HAP-1 (cell line): Measurements from ENCODE around the gene TMEM186.
A peak's percentile ranks its signal among the peaks of the same experiment; 100 is the strongest.

Experiments
- DNase-seq, 2 experiments: peaks; one replicate each; pipeline ENCODE4 v3.0.0-alpha.2; 2016 to 2020; ENCODE audit warnings: low spot score in 2 of 2
- H3K27me3 ChIP-seq: fragments of 250-450 bp; sonication (Bioruptor Pico); 2 replicates; pipeline ENCODE4 v1.5.1; 2020; ENCODE audit warnings: low read depth, mild to moderate bottlenecking, moderate library complexity
- H3K36me3 ChIP-seq: fragments of 250-450 bp; sonication (Bioruptor Pico); replicated peaks from 2 replicates; pipeline ENCODE4 v1.5.1; 2020; ENCODE audit warnings: mild to moderate bottlenecking
- H3K4me1 ChIP-seq: fragments of 250-450 bp; sonication (Bioruptor Pico); 2 replicates; pipeline ENCODE4 v1.5.1; 2020; ENCODE audit warnings: mild to moderate bottlenecking
- H3K4me3 ChIP-seq: fragments of 250-450 bp; sonication (Bioruptor Pico); 2 replicates; pipeline ENCODE4 v1.5.1; 2020; ENCODE audit warnings: mild to moderate bottlenecking, moderate library complexity
- H3K9me3 ChIP-seq: fragments of 250-450 bp; sonication (Bioruptor Pico); 2 replicates; pipeline ENCODE4 v1.5.1; 2020; ENCODE audit warnings: mild to moderate bottlenecking, moderate library complexity
- in situ Hi-C: fragments of 300-500 bp; cut with MboI; formaldehyde crosslinking; loops from 3 replicates; pipeline ENCODE4 v1.14.3; 2020; ENCODE audit warnings: low sequenced_read_pairs, inconsistent platforms, mixed read lengths

Gene TMEM186

DNA sequence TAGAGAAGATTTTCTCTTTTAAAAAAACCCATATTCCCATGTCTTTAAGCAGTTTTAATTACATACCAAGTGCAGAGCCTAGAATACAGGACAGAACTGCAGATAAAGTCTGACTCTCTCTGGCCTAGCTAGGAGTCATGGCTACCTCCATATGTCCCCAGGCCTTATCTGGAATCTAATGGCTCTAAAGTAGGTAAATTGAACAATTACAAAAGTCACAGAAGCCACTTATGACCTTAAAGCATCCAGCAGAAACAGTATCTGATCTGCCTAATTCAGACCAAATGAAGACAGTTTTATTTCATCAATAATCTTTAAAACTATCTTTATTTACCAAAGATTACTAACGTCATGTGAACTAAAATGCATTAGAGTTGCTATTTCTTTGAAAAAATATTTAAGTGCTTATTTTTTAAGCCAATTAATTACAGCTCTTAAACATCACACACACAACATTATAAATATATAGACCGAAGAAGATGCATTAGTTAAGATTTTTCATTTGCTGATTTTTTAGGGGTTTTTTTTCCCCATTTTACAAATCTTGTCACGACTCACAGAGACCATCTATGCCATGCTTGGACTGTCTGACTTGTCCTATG lies 28.9 kb upstream of the TMEM186 start:
- DNase-seq, result no peak
- Histone ChIP-seq H3K4me3 (no peak overlapping the region), H3K4me1 (peaks cover 4% of the 10 kb centered on the region), H3K9me3 (no peaks in the 10 kb centered on the region), H3K27me3 (no peaks in the 10 kb centered on the region), H3K36me3 (peaks cover 62% of the 10 kb centered on the region)
- in situ Hi-C loops, result no loop called here

DNA sequence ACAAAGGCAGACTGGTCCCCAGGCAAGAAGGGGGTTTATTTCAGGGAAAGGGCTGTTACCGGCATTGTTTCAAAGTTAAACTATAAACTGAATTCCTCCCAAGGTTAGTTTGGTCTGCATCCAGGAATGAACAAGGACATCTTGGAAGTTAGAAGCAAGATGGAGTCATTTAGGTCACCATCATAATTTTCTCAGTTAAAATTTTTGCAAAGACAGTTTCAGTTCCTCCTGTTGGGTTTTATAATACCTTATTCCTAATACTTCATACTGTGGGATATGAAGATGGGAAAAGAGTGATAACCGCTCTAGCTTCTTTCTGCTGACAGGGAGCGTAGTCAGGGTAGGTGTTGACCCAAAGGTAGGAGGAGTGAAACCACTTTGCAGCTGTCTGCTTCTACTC lies 25.0 kb upstream of the TMEM186 start:
- Histone ChIP-seq H3K9me3 (no peaks in the 10 kb centered on the region), H3K4me1 (peaks cover 10% of the 10 kb centered on the region), H3K4me3 (no peak overlapping the region), H3K27me3 (no peaks in the 10 kb centered on the region), H3K36me3 (peaks cover 66% of the 10 kb centered on the region)
- in situ Hi-C loops, result no loop called here
- no peak for DNase-seq

DNA sequence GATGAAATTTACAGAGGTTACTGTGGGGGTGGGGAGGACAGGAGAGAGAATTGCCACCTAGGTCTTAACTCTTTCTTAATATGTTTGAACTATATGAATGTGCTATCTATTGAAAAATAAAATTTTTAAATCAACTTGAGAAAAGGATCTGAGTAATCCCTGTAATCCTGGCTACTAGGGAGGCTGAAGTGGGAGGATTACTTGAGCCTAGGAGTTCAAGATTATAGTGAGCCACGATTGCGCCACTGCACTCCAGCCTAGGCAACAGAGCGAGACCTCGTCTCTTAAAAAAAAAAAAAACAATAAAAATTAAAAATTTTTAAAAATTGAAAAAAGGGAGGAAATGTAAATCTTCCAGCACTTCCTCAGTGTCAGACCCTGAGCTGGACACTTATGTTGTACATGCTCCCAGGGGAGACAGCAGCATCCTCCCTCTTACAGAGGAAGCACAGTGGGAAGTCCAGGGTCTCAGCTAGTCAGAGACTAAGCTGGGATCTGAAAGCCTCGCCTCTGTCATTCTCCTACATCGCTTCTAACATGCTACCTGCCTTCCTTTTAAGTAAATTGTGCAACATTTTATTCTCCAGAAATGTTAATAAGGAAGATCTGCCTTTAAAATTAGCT lies 22.1 kb upstream of the TMEM186 start:
- Histone ChIP-seq H3K36me3 (peaks cover 84% of the 10 kb centered on the region), H3K4me1 (peaks cover 10% of the 10 kb centered on the region), H3K4me3 (no peak overlapping the region), H3K9me3 (no peaks in the 10 kb centered on the region), H3K27me3 (no peaks in the 10 kb centered on the region)
- in situ Hi-C loops, result no loop called here
- DNase-seq, result peak in 1 of 2 experiments; percentile 40

DNA sequence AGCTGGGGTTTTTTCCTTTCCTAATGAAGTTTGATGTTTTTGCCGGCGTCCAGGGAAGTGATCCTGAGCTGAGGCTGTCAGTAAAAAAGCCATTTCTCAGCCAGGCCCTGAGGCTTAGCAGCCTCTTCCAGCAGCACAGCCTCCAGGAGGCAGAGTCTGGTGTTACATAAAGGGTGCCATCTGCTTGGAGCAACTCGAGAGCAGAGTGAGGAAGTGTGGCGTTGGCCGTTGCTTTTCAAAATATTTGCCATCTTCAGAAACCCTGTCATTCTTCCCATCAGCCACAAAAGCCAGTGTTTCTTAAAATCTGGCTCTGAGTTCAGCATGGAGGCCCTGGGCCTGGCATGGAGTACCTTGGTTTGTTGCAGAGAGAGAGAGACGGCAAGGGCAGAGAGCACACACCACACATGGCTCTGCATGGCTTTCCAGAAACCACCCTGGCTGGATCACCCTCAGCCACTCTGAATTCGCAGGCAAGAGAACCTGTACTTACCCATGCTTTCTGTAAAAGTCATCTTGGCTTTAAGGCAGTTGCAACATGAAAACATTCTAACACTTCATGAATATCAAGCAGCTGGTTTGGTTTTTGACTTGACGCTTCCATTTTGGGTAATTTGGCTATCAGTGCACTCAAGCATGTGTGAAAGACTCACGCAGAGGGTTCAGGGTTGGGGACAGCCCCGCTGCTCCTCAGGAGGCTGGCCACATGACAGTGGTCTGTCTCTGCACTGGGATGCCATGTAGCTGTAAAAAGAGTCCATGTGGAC lies 21.2 kb upstream of the TMEM186 start:
- H3K36me3 ChIP-seq, result peaks cover 82% of the 10 kb centered on the region
- peaks cover 10% of the 10 kb centered on the region for H3K4me1 ChIP-seq

DNA sequence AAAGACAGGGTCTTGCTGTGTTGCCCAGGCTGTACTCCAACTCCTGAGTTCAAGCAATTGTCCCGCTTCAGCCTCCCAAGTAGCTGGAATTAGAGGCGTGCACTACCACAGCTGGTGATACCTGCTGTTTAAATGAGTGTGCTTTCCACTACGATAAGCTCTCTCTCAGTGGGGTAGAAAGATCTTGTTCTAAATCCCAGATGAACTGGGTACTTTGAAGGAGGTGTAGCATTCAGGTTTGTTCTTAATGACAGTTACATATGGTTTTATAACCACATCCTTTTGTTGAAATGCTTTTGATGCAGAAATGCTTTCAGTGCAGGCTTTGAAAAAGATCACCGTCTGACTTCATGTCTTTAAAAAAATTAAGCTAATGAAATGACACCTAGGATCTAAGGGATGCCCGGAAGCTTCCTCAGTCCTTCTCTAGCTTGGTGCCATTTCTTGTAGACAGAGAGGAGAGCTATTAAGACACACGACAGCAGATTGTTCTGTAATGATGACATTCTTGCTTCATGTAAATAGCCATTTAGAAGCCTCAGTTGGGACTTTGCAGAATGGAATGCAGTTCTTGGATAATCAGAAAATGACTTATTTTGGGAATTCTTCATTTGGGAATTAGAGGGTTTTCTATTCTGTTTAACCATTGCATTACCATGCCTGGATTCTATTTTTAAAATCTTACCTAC lies 19.7 kb upstream of the TMEM186 start:
- Histone ChIP-seq H3K36me3 (peaks cover 86% of the 10 kb centered on the region), H3K9me3 (no peaks in the 10 kb centered on the region), H3K4me1 (peaks cover 10% of the 10 kb centered on the region), H3K27me3 (no peaks in the 10 kb centered on the region), H3K4me3 (no peak overlapping the region)
- in situ Hi-C loops, result no loop called here
- DNase-seq, result no peak

More for the DNA sequence above, 21.2 kb upstream of the TMEM186 start:
- in situ Hi-C loops, result no loop called here
- Histone ChIP-seq H3K4me3 (no peak overlapping the region), H3K27me3 (no peaks in the 10 kb centered on the region), H3K9me3 (no peaks in the 10 kb centered on the region)
- no peak for DNase-seq

DNA sequence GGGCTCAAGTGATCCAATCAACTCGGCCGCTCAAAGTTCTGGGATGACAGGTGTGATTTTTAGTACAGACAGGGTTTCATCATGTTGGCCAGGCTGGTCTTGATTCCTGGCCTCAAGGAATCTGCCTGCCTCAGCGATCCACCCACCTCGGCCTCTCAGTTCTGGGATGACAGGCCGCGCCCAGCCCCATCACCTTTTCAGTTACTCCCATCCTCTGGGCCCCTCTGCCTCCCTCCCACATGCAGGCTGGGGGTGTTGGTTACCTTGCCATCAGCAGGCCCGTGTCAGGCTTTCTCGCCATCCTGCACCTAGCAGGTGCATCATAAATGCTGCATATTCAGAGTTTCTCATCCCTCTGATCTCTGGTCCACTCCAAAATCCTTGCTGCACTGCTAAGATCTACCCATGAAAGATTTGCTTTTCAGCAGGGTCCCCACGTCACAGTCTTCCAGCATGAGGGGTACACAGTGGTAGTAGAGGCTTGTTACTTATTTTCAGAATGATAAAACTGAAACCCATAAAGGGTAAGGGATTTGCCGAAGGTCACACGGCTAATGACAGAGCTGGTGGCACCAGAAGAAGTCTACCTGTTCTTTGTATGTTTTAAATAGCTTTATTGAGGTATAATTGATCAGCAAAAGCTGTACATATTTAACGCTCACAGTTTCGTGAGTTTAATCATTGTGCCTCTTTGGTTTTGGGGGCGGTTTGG lies 16.8 kb upstream of the TMEM186 start:
- Histone ChIP-seq H3K4me1 (peaks cover 9% of the 10 kb centered on the region), H3K9me3 (no peaks in the 10 kb centered on the region), H3K36me3 (peaks cover 93% of the 10 kb centered on the region), H3K27me3 (no peaks in the 10 kb centered on the region), H3K4me3 (no peak overlapping the region)
- DNase-seq, result no peak
- in situ Hi-C loops, result no loop called here

DNA sequence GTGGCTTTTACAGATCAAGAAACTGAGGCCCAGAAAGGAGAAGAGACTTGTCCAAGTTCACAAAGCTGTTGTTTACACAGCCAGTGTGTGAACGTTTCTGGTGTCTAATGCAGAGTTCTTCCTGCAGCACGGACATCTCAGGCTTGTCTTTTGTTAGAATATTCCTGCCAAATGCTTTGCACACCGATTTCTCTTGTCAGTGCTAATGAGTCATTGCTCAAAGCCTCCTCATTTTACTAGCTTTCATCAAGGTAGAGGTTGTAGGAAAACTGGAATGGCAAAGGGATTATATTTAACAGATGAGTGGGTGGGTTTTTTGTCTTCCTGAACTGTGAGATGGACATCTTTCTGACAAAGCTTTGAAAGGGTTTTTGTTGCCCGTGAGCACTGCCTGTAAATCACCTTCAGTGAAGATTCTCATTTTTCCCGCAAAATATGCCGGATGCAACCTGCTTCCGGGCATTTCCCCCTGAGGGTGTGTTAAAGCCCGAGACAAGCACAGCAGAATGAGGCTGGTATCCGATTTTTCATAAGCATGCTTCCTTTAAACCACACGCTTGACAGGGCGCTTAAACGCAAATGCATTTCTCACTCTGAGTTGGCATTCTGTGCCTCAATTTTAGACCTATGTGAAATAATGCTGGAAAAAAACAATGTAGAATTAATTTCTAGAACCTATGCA lies 14.9 kb upstream of the TMEM186 start:
- no peak for DNase-seq
- Histone ChIP-seq H3K9me3 (no peaks in the 10 kb centered on the region), H3K36me3 (peaks cover 95% of the 10 kb centered on the region), H3K4me3 (no peak overlapping the region), H3K4me1 (no peaks in the 10 kb centered on the region), H3K27me3 (no peaks in the 10 kb centered on the region)
- in situ Hi-C loops, result no loop called here

DNA sequence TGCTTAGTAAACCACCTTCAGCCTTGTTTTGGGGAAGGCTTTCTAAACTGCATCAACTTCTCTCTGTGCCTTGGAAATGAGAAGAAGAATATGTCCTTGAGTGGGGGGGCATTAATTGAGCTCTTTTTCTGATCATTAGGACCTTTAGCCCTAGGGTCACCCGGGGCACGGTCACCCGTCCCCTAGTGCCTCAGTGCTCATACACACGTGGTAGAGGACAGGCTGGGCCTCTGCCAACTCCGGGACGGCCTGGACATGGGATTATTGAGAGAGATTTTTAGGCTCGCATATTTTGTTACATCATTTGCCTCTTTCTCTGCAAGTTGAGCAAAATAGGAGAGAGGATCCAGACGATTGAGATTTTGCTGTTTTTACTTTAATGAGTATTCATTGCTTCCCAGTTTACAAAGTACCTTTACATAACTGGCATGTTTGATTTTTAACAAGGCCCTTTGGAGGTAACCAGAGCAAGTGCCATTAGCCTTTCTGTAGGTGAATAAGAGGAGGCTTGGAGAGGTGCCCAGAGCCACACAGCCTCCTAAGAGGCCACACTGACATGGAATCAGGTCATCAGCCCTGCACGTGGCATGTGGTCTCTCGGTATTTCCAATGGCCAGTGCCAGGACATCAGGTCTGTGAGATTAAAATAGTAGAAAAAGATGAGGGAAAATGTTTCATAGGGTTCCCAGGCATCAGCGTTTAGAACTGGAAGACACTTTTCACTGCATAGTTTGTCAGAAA lies 11.3 kb upstream of the TMEM186 start:
- in situ Hi-C loops, result no loop called here
- Histone ChIP-seq H3K4me3 (no peak overlapping the region), H3K4me1 (no peaks in the 10 kb centered on the region), H3K27me3 (no peaks in the 10 kb centered on the region), H3K36me3 (peaks cover 96% of the 10 kb centered on the region), H3K9me3 (no peaks in the 10 kb centered on the region)
- no peak for DNase-seq

DNA sequence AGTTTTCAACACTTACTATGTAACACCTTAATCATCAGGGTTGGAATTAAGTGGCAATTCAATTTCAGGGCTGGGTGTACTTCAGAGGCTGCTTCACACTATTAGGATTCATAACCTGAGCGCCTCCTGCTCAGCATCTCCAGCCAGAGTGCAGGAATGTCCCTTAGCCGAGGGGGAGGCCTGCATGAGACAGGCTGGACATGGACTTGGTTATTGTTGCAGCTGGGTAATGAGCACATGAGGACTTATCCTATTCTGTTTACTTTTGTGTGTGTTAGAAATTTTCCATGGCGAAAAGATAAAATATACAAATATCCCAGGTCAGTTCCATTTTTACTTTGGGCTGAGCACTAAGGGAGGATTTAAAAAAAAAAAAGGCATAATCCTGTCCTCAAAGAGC lies 10.6 kb upstream of the TMEM186 start:
- peaks cover 94% of the 10 kb centered on the region for H3K36me3 ChIP-seq
- in situ Hi-C loops, result no loop called here
- H3K9me3 ChIP-seq, result no peaks in the 10 kb centered on the region
- H3K4me1 ChIP-seq, result no peaks in the 10 kb centered on the region
- no peak overlapping the region for H3K4me3 ChIP-seq
- DNase-seq, result no peak
- no peaks in the 10 kb centered on the region for H3K27me3 ChIP-seq

DNA sequence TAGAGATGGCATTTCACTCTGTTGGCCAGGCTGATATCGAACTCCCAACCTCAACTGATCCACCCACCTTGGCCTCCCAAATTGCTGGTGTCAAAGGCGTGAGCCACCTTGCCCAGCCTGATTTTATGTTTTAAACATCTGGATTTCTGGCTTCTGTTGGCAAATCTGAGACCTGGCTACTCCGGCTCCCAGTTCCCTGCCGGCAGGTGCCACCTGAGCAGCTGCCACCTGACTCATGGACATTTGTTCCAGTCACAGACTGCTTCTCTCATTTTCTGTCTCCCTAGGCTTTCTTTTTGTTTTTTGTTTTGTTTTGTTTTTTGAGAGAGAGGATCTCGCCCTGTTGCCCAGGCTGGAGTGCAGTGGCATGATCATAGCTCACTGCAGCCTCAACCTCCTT lies 9.8 kb upstream of the TMEM186 start:
- Histone ChIP-seq H3K36me3 (peaks cover 93% of the 10 kb centered on the region), H3K4me3 (no peak overlapping the region), H3K27me3 (no peaks in the 10 kb centered on the region), H3K4me1 (no peaks in the 10 kb centered on the region), H3K9me3 (no peaks in the 10 kb centered on the region)
- DNase-seq, result no peak
- in situ Hi-C loops, result no loop called here

DNA sequence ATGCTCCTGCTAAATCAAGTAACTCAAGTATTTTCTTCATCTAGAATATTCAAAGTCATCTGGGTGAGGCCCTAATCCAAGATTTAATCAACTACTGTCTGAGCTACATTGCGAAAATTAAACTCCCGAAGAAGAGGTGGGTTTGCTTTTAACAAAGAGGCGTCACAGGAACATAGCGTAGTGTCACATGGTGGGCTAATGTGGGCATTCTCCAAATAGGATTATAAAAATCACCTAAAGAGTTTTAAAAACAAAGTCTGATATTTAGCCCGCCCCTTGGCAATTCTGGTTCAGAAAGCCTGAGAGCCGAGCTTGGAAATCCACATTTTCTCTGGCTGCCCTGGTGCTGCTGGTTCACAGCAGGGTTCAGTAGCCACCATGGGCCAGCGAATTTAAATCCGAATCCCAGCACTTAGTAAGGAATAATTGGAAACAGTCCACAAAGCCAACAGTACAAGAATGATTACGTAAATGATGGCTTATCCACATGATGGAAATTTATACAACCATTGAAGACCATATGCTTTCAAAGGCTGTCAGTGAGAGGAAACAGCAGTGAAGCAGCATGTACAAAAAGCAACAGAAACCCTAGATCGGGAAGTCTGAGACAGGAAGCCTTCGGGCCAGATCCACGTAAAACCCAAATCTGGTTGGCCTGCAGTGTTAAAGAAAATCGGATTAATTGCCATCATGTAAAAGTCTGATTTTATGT lies 9.0 kb upstream of the TMEM186 start:
- in situ Hi-C loops, result no loop called here
- no peaks in the 10 kb centered on the region for H3K4me1 ChIP-seq
- no peaks in the 10 kb centered on the region for H3K9me3 ChIP-seq
- no peak overlapping the region for H3K4me3 ChIP-seq
- H3K27me3 ChIP-seq, result no peaks in the 10 kb centered on the region
- peaks cover 92% of the 10 kb centered on the region for H3K36me3 ChIP-seq
- no peak for DNase-seq

DNA sequence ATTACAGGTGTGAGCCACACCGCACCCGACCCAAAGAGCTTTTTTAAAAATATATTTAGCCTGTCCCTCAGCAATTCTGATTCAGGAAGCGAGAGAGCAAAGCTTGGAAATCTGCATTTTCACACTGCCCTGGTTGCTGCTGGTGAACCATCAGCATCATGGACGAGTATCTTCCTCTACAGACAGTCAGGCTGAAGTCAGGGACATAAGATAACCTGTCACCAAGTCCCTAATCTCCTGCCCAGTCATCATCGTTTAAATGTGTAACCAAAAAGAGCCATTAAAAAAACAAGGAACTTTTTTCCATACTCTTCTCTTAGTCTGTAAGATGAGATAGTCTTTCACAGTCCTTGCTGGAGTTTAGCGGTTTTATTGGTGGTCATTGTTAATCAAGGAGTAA lies 6.9 kb upstream of the TMEM186 start:
- in situ Hi-C loops, result no loop called here
- H3K36me3 ChIP-seq, result peaks cover 77% of the 10 kb centered on the region

More for the DNA sequence above, 6.9 kb upstream of the TMEM186 start:
- no peak for DNase-seq
- no peaks in the 10 kb centered on the region for H3K27me3 ChIP-seq
- H3K9me3 ChIP-seq, result no peaks in the 10 kb centered on the region
- H3K4me1 ChIP-seq, result peaks cover 6% of the 10 kb centered on the region; the same call in 1 of the 2 replicates
- H3K4me3 ChIP-seq, result no peak overlapping the region
